IPS-NIHi7 (cell line): ENCODE measurements around the gene TSPAN5.

ENCODE experiments used
- DNase-seq: peaks from one replicate; pipeline ENCODE4 v3.0.0; 2012; ENCODE audit warnings: mixed read lengths; ENCODE audit errors: extremely low spot score

Gene TSPAN5

GRCh38 chr4:98517218-98518021, 141.0 kb downstream of the TSPAN5 start:
- no peak for DNase-seq

GRCh38 chr4:98516441-98517217, 141.8 kb downstream of the TSPAN5 start:
- no peak for DNase-seq

- no peak for DNase-seq
These were observed 142.4 kb downstream of the TSPAN5 start for GRCh38 chr4:98516042-98516440.

DNA sequence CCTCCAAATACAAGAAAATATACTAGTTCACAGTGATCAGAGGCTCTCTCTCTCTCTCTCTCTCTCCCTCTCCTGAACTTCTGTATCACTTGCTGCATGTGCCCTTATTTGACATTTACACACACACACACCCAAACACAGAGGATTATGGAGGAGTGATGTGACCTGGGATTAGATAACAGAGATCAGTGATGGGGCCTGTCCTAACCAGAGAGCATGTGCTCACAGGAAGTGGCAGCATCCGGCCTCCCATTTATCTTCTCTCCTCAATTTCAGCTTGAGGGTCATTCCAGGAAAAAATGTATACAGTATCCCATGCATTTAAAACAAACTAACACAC, 143.0 kb downstream of the TSPAN5 start:
- DNase-seq: no peak

DNA sequence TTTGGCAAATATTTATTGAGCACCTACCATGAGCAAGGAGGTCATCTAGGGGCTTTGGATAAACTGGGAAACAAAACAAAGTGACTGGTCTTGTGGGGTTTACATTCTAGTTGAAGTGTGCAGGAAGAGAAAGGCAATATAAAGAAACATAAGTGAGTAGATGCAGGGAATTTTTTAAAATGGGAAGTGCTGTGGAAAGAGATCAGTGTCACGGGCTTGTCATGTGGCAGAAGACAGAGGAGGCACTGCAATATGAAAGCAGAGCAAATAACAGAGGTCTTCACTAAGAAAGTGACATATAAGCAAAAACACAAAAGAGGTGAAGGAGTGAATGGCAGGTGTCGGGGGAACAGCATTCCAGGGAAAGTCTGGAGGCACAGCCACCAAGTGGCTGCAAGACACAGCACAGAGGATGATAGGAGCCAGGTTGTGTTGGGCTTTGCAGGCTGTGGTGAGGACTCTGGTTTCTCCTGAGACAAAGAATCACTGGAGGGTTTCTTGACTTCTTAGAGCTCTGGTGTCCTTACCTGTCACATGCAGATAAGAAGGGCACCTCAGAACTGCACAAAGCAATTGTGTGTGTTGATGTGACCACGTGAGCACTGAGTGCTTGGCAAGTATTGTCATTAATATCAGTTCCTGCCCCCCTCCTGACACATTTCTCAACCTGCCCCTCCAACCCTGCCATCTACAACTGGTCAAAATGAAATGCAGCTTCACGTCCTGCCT, 143.5 kb downstream of the TSPAN5 start:
- DNase-seq: peak; percentile 32

DNA sequence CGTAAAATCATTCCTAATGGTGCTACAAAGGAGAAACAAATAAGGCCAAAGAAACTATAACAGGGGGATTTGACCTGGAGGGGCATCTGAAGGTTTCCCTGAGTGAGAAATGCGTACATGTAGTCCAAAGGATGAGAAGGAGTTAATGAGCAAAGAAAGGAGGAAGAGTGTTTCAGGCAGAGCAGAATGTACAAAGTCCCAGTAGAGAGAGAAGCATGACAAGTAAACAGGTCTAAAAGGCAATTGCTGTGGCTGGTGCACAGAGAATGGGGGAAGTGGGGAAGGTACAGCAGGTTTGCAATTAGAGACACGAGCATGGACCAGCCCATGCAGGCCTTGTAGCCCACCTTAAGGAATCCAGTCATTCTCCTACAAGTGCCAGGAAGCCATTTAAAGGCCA, 145.5 kb downstream of the TSPAN5 start:
- DNase-seq: no peak

- no peak for DNase-seq
These were observed 147.5 kb downstream of the TSPAN5 start for GRCh38 chr4:98510757-98511517.

DNA sequence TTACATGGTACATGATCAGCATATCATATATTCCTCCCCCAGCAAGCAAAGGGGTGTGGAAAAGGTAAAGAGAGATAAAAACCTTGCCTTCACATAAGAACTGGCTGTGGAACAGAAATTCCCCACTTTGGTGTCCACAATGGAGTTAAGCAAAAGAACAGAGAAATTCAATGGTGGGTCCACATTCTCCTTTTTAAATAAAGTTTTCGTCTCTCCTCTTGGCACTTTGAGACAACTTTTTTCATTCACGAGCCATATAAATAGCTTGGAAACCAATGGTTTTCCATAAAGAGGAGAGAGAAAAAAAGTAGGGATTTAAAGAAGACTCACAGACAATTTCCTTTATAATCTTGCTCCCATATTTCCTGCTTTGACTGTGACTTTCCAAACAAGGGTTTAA, 148.1 kb downstream of the TSPAN5 start:
- no peak for DNase-seq

DNA sequence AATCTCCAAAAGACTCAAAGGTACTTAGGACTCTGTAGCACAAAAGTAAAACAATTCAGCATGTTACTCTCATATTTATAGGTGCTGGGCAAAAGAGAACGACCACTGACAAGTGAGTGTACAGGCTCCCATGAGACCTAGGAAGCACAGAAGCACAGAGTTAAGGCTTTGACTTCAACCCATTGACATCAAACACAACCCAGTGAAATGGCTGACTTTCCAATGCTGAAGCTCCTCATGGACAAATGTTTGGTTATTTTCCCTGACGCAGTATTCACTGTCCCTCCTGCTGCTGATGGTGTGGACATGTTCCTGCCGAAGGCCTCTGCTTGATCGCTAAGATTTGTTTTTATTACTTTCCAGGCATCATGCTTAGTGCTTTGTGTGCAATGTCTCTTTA, 148.7 kb downstream of the TSPAN5 start:
- DNase-seq: no peak

DNA sequence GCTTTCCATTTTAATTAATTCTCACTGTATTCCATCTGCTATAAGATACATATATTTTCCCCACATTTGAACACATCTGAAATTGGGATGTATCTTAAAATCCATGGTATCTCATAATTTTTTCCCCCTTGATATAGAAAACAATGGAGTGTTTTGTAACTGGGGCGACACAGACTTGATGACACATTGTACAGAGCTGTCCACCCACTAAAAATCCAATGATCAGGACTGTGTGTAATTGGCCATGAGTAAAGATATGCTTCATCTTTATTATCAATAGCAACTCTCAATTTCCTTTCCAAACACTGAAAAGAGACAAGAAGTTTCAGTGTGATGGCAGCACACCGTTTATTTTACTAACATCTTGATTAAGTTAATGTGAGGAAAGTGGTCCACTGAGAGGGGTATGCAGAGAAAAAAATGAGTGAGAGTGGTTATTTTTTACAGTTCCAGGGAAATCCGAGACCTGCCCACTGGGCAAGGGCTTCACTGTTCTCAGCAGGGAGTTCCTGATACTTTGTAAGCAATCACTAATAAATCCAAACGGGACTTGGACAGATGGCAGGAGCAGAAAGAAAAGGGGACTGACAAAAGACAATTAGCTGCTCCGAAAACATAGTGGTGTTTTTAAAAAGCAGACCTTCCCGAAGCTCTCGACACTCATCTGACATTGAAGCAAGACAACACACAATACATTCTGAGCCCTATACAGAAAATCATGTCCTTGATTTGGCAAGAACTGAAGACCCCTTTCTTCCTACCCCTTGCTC, 149.4 kb downstream of the TSPAN5 start:
- no peak for DNase-seq

DNA sequence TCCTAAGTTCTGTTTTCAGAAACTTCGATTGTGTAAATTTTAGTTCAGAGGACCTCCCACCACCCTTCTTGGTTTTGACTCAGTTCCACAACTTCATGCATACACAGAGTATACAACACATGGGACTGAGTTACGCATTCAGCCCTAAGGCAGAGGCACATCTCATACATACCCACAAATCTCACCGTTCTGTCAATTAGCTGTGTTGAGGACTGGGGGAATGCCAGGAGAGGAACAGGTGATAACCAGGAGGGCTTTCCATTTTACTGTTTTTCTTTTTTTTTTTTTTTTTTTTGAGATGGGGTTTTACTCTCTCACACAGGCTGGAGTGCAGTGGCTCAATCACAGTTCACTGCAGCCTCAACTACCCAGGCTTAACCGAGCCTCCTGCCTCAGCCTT, 150.2 kb downstream of the TSPAN5 start:
- no peak for DNase-seq

DNA sequence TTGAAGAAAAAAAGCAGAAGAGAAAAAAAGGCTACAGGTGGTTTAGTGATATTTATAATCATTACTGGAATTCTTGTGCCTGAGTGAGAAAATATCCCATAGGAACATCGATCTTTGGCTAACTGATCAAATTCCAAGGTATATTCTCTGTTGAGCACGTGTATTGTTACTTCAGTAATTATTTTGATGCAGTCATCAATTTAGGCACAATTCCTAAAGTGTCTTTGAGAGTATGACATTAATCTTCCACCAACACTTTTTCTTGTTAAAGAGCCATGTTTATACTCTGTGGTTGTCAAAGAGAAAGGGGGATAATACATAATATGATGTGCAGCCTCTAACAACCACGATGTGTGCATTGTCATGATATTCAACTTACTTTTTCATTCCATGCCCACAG, 151.1 kb downstream of the TSPAN5 start:
- no peak for DNase-seq

- DNase-seq: peak; percentile 65
These were observed 151.8 kb downstream of the TSPAN5 start for GRCh38 chr4:98506462-98507132.

DNA sequence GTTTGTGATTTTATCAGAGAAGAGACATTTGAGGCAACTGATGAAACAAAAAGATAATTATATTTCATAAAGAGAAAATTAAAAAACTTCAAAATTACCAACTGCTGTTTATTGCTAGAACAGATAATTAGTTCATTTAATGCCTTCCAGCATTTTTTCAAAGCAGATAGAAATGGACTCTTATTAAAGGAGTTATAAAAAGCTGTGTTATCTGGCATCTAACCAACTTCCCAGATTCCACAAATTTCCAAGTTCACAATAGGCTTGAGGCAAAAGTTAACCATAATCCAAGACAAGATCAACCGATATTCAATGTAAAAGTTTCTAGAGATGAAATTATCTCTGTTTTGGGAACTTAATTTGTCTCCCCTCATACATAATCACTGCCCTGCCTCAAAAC, 152.4 kb downstream of the TSPAN5 start:
- DNase-seq: no peak

DNA sequence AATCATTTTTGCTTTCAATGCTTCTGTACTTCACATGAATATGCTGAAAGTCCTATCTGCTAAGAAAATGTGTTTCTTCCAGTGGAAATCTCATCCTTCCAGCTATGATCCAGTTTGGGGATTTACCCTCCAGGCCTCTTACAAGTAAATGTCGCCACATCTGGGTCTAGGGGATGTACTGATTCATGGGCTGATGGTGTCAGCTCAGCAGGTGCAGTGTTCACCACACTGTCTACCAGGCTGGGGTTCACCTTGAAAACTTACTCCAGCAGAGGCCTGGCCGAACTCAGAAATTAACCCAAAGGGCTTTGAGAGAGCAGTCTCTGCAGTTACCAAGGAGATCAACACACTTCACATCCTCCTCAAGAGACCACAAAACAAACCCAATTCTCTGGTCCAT, 154.3 kb downstream of the TSPAN5 start:
- no peak for DNase-seq

- DNase-seq: no peak
These were observed 154.7 kb downstream of the TSPAN5 start for GRCh38 chr4:98503676-98504075.

DNA sequence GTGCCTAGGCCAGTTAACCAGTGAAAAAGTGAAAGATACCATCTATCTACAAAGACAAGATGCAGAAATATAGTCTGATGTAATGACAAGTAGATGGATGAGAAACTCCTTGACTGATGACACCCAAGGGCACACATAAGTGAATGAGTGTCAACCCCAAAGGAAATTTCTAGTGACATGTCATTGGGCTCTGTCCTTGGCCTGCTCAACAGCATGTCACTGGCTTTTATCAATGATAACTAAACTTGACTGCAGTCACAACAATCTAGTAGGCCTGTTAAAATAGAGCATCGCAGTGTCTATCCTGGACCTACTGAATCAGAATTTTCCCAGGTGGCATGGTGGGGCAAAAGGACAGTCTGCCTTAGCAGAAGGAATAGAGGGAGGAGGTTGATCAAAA, 155.8 kb downstream of the TSPAN5 start:
- no peak for DNase-seq

DNA sequence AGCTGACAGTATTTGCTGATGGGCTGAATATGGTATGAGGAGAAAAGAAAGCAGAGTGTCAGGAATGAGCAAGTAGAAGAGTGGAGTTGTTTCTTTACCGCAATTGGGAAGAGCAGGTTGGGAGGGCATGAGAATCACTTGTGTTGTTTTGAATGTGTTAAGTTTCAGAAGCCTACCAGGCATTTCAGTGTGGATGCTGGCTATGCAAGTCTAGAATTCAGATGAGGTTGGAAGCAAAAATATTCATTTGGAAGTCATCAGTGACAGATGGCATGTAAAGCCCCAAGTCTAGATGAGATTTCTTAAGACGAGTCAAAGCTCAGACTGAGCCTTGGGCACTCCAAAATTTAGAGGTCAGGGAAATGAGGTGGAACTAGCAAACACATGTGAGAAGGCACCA, 156.4 kb downstream of the TSPAN5 start:
- no peak for DNase-seq

DNA sequence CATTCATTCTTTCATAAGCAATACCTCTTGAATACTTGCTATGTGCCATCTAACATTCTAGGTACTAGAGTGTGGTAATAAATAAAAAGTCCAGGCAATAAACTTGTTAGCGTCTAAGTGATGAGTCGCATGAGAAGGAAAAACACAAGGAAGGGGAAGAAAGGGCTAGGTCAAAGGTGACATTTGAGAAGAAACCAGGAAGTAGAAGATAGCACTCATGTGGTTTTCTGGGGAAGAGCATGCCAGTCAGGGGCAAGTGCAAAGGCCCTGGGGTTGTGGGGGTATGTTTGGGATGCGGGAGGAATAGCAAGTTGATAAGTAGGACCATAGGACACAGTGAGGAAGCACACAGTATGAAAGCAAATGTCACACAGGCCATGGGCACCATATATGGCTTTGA, 157.0 kb downstream of the TSPAN5 start:
- DNase-seq: no peak

GRCh38 chr4:98498774-98499173, 159.6 kb downstream of the TSPAN5 start:
- DNase-seq: no peak
